Stomach (tissue), 9 donors: Measurements from ENCODE around the gene SHFL. TPM values are rescaled to one million over a fixed set of nuclear protein-coding genes. Genes with fewer than 3 reads are reported as not detected.

ENCODE experiments used
- DNase-seq, 2 donors: peaks; one replicate each; pipeline versions ENCODE4 v3.0.0 to v3.0.0-alpha.2; 2013 to 2019
- H3K27ac ChIP-seq, 5 donors: fragments of 200-600 bp in 4 of 5; sonication (generic) in 4 of 5; one replicate each; pipeline ENCODE4 v1.5.1; 2013 to 2019; ENCODE audit warnings: mild to moderate bottlenecking in 1 of 5, moderate library complexity in 1 of 5
- H3K27me3 ChIP-seq, 3 donors: fragments of 200-600 bp; sonication (generic); one replicate each; pipeline ENCODE4 v1.5.1; 2017 to 2019; ENCODE audit warnings: mixed run types in 1 of 3
- H3K36me3 ChIP-seq, 4 donors: fragments of 200-600 bp; sonication (generic); 1 replicate in 3 of 4; 2 replicates in 1 of 4; pipeline ENCODE4 v1.5.1; 2016 to 2019
- H3K4me1 ChIP-seq, 4 donors: fragments of 200-600 bp; sonication (generic); one replicate each; pipeline ENCODE4 v1.5.1; 2016 to 2019
- H3K4me3 ChIP-seq, 4 donors: fragments of 200-600 bp; sonication (generic) in 3 of 4; one replicate each; pipeline ENCODE4 v1.5.1; 2016 to 2019; ENCODE audit warnings: mild to moderate bottlenecking in 1 of 4
- H3K9me3 ChIP-seq, 4 donors: fragments of 200-600 bp; sonication (generic); one replicate each; pipeline ENCODE4 v1.5.1; 2016 to 2019
- EP300 ChIP-seq: sonication (generic); formaldehyde crosslinking; IDR thresholded peaks from one replicate; pipeline ENCODE4 v1.6.1; 2017; ENCODE audit warnings: antibody characterized with exemption
- POLR2A ChIP-seq, 4 donors: fragments of 450-650 bp; IDR thresholded peaks; one replicate each; pipeline ENCODE4 v1.6.1; 2016; ENCODE audit warnings: antibody characterized with exemption in 4 of 4, control low read depth in 2 of 4, mild to moderate bottlenecking in 1 of 4, moderate library complexity in 1 of 4
- POLR2AphosphoS5 ChIP-seq, 3 donors: sonication (generic); formaldehyde crosslinking; IDR thresholded peaks; one replicate each; pipeline ENCODE4 v1.6.1; 2016; ENCODE audit warnings: antibody characterized with exemption in 3 of 3
- WGBS, 5 donors: extraction: QIAGEN DNeasy Blood & Tissue Kit in 3 of 5; methylation state at CpG; one replicate each; pipeline versions ENCODE4 v1.1.5 to v1.1.7; 2013 to 2018; 5-methylcytosine and 5-hydroxymethylcytosine counted together
- intact Hi-C: fragments of 100-400 bp; cut with DNase I; formaldehyde crosslinking; loops from one replicate; pipeline ENCODE4 v1.15.1; 2023; ENCODE audit warnings: low total_unique reads
- polyA plus RNA-seq, 3 donors: library from polyadenylated mRNA; stranded (reverse); fragments of 200-250 nt; gene quantifications; one replicate each; pipeline ENCODE4 v1.2.3, GENCODE V29; 2013
- total RNA-seq, 5 donors: library from RNA; depleted of rRNA; stranded (reverse); fragments of >200 nt; gene quantifications; one replicate each; pipeline versions ENCODE4 v1.1.0 to v1.2.3, GENCODE V29; 2014 to 2016
- TF ChIP-seq, protein P1 (sequence below), 7 experiments: fragments of 450-650 bp in 4 of 7; fragments of 200-600 bp in 3 of 7; sonication (generic) in 3 of 7; IDR thresholded peaks; one replicate each; pipeline ENCODE4 v1.5.1; 2016 to 2019; ENCODE audit warnings: antibody characterized with exemption in 7 of 7, control low read depth in 2 of 7, mild to moderate bottlenecking in 1 of 7
- donor health status: healthy with polysubstance abuse.
- donor health status: Bipolar disorder and iron deficiency.
- donor health status: healthy.

SHFL gene
- total and polyA plus RNA-seq, 8 donors, result 7.0 to 62.0 (median 25.5) TPM

DNA sequence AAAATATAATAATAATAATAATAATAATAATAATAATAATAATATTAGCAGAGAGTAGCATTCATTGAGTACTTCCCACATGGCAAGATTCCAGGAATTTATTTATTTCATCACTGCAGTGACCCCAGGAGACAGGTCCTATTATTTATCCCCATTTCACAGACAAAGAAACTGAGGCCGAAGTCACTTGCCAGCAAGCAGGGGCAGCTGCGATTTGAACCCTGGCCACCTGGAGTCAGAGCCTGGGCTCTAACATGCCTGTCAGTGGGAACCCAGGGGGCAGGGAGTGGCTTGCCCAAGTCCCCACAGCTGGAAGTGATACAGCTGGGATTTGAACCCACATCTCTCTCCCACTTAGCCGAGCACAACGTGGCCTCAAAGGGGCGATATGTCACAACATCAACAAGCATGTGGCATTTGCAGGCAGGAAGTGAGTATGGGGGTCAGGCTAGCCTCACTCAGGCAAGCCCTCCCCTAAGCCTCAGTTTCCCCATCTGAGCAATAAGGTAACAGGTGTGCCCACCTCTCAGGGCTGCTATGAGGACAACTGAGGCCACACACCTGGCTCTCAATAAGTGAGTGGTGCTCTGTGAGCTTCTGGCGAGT, 2.9 kb downstream of the SHFL start:
- Histone ChIP-seq H3K27me3 (no peaks in the 10 kb centered on the region), H3K27ac (no peak overlapping the region), H3K4me1 (peaks cover 0 to 21% (median 17%) of the 10 kb centered on the region in 4 donors), H3K4me3 (no peak overlapping the region), H3K36me3 (peaks cover 12 to 52% (median 49%) of the 10 kb centered on the region in 4 donors), H3K9me3 (no peaks in the 10 kb centered on the region)
- TF ChIP-seq EP300 (no peak), POLR2AphosphoS5 (IDR thresholded peaks at IDR 0.05) (no peak), POLR2A (IDR thresholded peaks at IDR 0.05) (no peak)
- TF ChIP-seq, protein P1, sequence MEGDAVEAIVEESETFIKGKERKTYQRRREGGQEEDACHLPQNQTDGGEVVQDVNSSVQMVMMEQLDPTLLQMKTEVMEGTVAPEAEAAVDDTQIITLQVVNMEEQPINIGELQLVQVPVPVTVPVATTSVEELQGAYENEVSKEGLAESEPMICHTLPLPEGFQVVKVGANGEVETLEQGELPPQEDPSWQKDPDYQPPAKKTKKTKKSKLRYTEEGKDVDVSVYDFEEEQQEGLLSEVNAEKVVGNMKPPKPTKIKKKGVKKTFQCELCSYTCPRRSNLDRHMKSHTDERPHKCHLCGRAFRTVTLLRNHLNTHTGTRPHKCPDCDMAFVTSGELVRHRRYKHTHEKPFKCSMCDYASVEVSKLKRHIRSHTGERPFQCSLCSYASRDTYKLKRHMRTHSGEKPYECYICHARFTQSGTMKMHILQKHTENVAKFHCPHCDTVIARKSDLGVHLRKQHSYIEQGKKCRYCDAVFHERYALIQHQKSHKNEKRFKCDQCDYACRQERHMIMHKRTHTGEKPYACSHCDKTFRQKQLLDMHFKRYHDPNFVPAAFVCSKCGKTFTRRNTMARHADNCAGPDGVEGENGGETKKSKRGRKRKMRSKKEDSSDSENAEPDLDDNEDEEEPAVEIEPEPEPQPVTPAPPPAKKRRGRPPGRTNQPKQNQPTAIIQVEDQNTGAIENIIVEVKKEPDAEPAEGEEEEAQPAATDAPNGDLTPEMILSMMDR (IDR thresholded peaks at IDR 0.05), result no peak
- 90 to 94% (median 91%) methylated on average over 6 of the region's 6 CpGs for WGBS, 5 donors
- DNase-seq, result no peak
- intact Hi-C loops, result no loop called here

DNA sequence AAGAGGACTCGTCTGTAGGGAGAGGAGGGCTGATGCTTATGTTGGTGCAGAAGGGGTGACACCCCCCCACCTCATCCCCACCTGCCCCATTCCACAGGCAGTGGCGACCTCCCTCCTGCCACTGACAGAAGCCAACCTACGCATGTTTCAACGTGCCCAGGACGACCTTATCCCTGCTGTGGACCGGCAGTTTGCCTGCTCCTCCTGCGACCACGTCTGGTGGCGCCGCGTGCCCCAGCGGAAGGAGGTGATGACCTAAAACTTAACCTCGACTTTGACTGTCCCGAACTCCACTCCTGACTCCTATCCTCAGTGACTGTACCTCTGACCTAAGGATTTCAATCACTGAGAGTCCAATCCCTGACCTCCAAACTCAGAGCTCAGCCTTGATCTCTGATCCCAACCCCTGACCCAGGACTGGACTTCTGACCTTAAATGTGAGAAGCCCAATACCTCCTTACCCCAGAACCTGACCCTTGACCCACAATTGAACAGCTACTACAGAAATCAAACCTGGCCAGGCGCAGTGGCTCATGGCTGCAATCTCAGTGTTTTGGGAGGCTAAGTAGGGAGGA, 3.8 kb downstream of the SHFL start:
- Histone ChIP-seq H3K4me3 (no peak overlapping the region), H3K9me3 (no peaks in the 10 kb centered on the region), H3K27me3 (no peaks in the 10 kb centered on the region), H3K4me1 (peaks cover 0 to 21% (median 17%) of the 10 kb centered on the region in 4 donors), H3K27ac (no peak overlapping the region), H3K36me3 (peaks cover 12 to 52% (median 49%) of the 10 kb centered on the region in 4 donors)
- TF ChIP-seq, protein P1 (IDR thresholded peaks at IDR 0.05), result no peak
- no peak for TF ChIP-seq EP300
- no peak for TF ChIP-seq POLR2AphosphoS5 (IDR thresholded peaks at IDR 0.05)
- no peak for TF ChIP-seq POLR2A (IDR thresholded peaks at IDR 0.05)
- no peak for DNase-seq
- 75 to 90% (median 85%) methylated on average over 15 of the region's 15 CpGs for WGBS, 5 donors
- intact Hi-C loops, result no loop called here

DNA sequence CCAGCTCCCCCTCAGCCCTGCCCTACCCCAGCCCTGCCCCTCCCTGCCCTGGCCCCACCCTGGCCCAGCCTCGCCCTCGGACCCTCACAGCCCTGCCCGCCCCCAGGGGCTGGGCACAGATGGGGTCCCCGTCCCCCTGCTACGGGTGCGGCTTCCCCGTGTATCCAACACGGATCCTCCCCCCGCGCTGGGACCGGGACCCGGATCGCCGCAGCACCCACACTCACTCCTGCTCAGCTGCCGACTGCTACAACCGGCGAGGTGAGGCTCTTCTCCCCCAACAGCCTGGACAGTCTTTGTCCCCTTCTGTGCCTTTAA, 5.2 kb downstream of the SHFL start:
- no peak for TF ChIP-seq EP300
- TF ChIP-seq, protein P1 (IDR thresholded peaks at IDR 0.05), result no peak
- TF ChIP-seq POLR2A (IDR thresholded peaks at IDR 0.05), result no peak
- TF ChIP-seq POLR2AphosphoS5 (IDR thresholded peaks at IDR 0.05), result no peak
- Histone ChIP-seq H3K4me1 (peaks cover 7 to 23% (median 21%) of the 10 kb centered on the region in 4 donors), H3K27ac (no peak overlapping the region), H3K36me3 (peaks cover 12 to 52% (median 49%) of the 10 kb centered on the region in 4 donors), H3K4me3 (no peak overlapping the region), H3K9me3 (no peaks in the 10 kb centered on the region), H3K27me3 (no peaks in the 10 kb centered on the region)
- no peak for DNase-seq
- WGBS, 5 donors, result 93 to 97% (median 95%) methylated on average over 10 to 17 of the region's 17 CpGs
- intact Hi-C loops, result no loop called here

DNA sequence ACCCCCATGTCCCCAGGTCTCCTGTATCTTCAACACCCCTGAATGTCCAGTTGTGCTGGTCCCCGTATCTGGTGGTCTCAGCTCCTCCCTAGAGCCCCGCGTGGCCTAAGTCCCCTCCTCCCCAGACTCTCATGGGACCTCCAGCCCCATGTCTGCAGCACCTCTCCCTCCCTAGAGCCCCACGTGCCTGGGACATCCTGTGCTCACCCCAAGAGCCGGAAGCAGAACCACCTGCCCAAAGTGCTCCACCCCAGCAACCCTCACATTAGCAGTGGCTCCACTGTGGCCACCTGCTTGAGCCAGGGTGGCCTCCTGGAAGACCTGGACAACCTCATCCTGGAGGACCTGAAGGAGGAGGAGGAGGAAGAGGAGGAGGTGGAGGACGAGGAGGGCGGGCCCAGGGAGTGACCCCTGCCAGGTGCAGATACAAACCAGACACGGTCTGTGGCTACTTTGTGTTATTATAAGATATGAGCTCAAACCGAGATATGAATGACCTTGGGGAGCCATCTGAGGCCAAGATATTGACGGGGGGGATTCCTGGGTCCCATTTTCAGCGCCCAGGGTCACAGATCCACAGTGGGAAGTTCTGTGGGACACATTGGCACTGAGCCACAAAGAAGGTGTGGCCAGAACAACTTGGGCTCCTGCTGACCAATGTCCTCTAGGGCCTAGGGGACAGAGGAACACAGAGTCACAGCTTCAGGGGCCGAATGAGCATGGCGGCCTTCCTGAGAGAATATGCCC, 6.0 kb downstream of the SHFL start:
- 68 to 82% (median 75%) methylated on average over 13 of the region's 13 CpGs for WGBS, 5 donors
- peaks cover 12 to 52% (median 49%) of the 10 kb centered on the region in 4 donors for H3K36me3 ChIP-seq
- intact Hi-C loops, result no loop called here

More for the DNA sequence above, 6.0 kb downstream of the SHFL start:
- Histone ChIP-seq H3K4me1 (peaks cover 12 to 24% (median 21%) of the 10 kb centered on the region in 4 donors), H3K27ac (no peak overlapping the region), H3K9me3 (no peaks in the 10 kb centered on the region), H3K4me3 (no peak overlapping the region), H3K27me3 (no peaks in the 10 kb centered on the region)
- TF ChIP-seq POLR2A (IDR thresholded peaks at IDR 0.05) (no peak), EP300 (no peak), POLR2AphosphoS5 (IDR thresholded peaks at IDR 0.05) (no peak)
- TF ChIP-seq, protein P1 (IDR thresholded peaks at IDR 0.05), result no peak
- no peak for DNase-seq
